ENCODE results near the gene CEP295NL. TPM values are rescaled to one million over a fixed set of nuclear protein-coding genes. Genes with fewer than 3 reads are reported as not detected.
"Not testable (repeated sequence)": the region's sequence is repeated elsewhere in the genome, so short reads cannot be mapped to it uniquely, and the experiment has no call there.

The CEP295NL gene
- total RNA-seq, 1 donor from 2014 or later: 7.3 TPM

GRCh38 chr17:78878871-78879527 is 24.0 kb downstream of the CEP295NL start:
- Mint-ChIP-seq H3K36me3 (ENCODE audit: unreplicated experiment) (peaks cover 6% of the 10 kb centered on the region), H3K4me1 (ENCODE audit: unreplicated experiment) (peaks cover 88% of the 10 kb centered on the region), H3K27me3 (ENCODE audit: unreplicated experiment) (no peaks in the 10 kb centered on the region), H3K27ac (ENCODE audit: unreplicated experiment) (peak overlapping the region; percentile 99), H3K4me3 (ENCODE audit: unreplicated experiment) (peak overlapping the region; percentile 32), H3K9me3 (ENCODE audit: unreplicated experiment) (no peaks in the 10 kb centered on the region)
- no peak for DNase-seq (ENCODE audit: extremely low spot score, unreplicated experiment)
- TF ChIP-seq, protein P1, sequence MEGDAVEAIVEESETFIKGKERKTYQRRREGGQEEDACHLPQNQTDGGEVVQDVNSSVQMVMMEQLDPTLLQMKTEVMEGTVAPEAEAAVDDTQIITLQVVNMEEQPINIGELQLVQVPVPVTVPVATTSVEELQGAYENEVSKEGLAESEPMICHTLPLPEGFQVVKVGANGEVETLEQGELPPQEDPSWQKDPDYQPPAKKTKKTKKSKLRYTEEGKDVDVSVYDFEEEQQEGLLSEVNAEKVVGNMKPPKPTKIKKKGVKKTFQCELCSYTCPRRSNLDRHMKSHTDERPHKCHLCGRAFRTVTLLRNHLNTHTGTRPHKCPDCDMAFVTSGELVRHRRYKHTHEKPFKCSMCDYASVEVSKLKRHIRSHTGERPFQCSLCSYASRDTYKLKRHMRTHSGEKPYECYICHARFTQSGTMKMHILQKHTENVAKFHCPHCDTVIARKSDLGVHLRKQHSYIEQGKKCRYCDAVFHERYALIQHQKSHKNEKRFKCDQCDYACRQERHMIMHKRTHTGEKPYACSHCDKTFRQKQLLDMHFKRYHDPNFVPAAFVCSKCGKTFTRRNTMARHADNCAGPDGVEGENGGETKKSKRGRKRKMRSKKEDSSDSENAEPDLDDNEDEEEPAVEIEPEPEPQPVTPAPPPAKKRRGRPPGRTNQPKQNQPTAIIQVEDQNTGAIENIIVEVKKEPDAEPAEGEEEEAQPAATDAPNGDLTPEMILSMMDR (IDR thresholded peaks at IDR 0.05): no peak

DNA sequence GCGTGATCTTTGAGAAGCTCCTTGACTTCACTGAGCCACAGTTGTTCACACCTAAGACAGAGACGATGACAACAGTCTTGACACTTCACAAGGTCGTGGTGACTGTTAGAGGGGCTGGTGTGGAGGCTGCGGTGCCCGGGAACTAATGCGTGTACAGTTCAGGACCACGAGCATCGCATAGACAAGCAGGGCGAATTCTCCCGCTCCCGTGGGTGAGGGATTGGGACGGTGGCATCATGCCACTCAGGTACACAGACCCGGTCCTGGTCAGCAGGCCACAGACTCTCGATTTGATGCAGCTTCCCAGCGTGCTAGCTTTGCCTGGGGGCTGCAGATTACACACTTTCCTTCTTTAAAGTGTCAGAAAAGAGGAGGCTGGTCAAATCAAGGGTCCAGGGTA is 24.7 kb downstream of the CEP295NL start:
- no peak for DNase-seq (ENCODE audit: extremely low spot score, unreplicated experiment)
- peaks cover 12% of the 10 kb centered on the region for H3K36me3 Mint-ChIP-seq (ENCODE audit: unreplicated experiment)
- peak overlapping the region; percentile 99 for H3K27ac Mint-ChIP-seq (ENCODE audit: unreplicated experiment)
- H3K27me3 Mint-ChIP-seq (ENCODE audit: unreplicated experiment): no peaks in the 10 kb centered on the region
- H3K4me3 Mint-ChIP-seq (ENCODE audit: unreplicated experiment): peak overlapping the region; percentile 10
- H3K4me1 Mint-ChIP-seq (ENCODE audit: unreplicated experiment): peaks cover 88% of the 10 kb centered on the region
- no peaks in the 10 kb centered on the region for H3K9me3 Mint-ChIP-seq (ENCODE audit: unreplicated experiment)
- TF ChIP-seq, protein P1 (IDR thresholded peaks at IDR 0.05): no peak

GRCh38 chr17:78876954-78877517 is 26.0 kb downstream of the CEP295NL start:
- H3K4me1 Mint-ChIP-seq (ENCODE audit: unreplicated experiment): peaks cover 76% of the 10 kb centered on the region
- DNase-seq (ENCODE audit: extremely low spot score, unreplicated experiment); H3K9me3 Mint-ChIP-seq (ENCODE audit: unreplicated experiment); H3K27me3 Mint-ChIP-seq (ENCODE audit: unreplicated experiment); H3K4me3 Mint-ChIP-seq (ENCODE audit: unreplicated experiment): not testable (repeated sequence)
- peaks cover 15% of the 10 kb centered on the region for H3K36me3 Mint-ChIP-seq (ENCODE audit: unreplicated experiment)
- peak overlapping the region; percentile 15 for H3K27ac Mint-ChIP-seq (ENCODE audit: unreplicated experiment)

DNA sequence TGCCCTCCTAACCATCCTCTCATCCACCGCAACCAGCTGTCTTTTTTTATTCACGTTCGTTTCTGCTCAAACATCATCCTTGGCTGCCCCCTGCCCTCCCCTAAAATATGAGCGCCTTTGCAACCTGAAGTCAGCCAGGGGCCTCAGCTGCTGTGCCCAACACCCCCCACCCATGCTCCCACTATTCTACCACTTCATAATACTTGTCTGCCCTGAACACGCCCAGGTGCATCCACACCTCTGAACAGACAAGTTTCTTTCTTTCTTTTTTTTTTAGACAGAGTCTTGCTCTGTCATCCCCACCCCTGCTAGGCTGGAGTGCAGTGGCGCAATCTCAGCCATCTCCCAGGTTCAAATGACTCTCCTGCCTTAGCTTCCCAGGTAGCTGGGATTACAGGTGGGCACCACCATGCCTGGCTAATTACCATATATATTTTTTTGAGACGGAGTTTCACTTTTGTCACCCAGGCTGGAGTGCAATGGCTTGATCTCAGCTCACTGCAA is 26.9 kb downstream of the CEP295NL start:
- TF ChIP-seq, protein P1 (IDR thresholded peaks at IDR 0.05): no peak
- H3K27ac Mint-ChIP-seq (ENCODE audit: unreplicated experiment): peak overlapping the region; percentile 68
- H3K27me3 Mint-ChIP-seq (ENCODE audit: unreplicated experiment): no peaks in the 10 kb centered on the region

DNA sequence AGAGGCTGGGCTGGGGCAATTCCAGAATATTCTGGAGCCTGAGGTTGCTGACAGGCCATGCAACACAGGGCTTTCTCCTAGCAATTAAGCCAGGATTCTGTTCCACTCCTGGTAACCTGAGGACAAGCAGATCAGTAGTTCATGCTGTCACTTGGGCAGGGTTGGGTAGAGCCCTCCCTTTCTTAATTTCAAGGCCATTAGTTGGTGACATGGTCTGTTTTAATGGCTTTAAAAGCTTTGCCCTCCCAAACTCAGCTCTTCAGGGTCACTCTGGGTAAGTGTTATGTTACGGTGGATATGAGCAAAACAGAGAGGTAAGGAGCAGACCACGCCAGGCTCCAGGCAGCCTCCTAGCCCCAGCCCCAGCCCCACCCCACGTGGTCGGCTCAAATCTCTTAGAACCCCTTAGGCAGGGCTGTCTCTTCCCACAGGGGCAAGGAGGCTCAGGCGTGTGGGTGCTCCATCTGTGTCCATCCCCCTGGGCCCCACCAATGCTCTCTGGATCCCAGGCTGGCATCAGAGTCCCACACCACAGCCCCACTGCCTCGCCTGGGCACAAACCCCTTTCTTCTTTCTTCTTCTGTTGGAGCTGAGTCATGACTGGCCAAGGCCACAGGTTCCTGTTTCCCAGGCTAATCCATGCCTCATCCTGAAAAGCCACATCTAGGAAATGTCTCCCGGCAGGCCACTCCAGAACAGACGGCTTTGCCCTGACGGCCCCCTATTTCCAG is 27.5 kb downstream of the CEP295NL start:
- TF ChIP-seq, protein P1 (IDR thresholded peaks at IDR 0.05): no peak
- no peaks in the 10 kb centered on the region for H3K27me3 Mint-ChIP-seq (ENCODE audit: unreplicated experiment)
- peaks cover 23% of the 10 kb centered on the region for H3K36me3 Mint-ChIP-seq (ENCODE audit: unreplicated experiment)
- H3K4me1 Mint-ChIP-seq (ENCODE audit: unreplicated experiment): peaks cover 63% of the 10 kb centered on the region
- no peaks in the 10 kb centered on the region for H3K9me3 Mint-ChIP-seq (ENCODE audit: unreplicated experiment)
- no peak overlapping the region for H3K4me3 Mint-ChIP-seq (ENCODE audit: unreplicated experiment)
- no peak for DNase-seq (ENCODE audit: extremely low spot score, unreplicated experiment)
- peak overlapping the region; percentile 68 for H3K27ac Mint-ChIP-seq (ENCODE audit: unreplicated experiment)

More for the DNA sequence above, 26.9 kb downstream of the CEP295NL start:
- peaks cover 69% of the 10 kb centered on the region for H3K4me1 Mint-ChIP-seq (ENCODE audit: unreplicated experiment)
- H3K4me3 Mint-ChIP-seq (ENCODE audit: unreplicated experiment): no peak overlapping the region
- H3K36me3 Mint-ChIP-seq (ENCODE audit: unreplicated experiment): peaks cover 18% of the 10 kb centered on the region
- H3K9me3 Mint-ChIP-seq (ENCODE audit: unreplicated experiment): no peaks in the 10 kb centered on the region
- DNase-seq (ENCODE audit: extremely low spot score, unreplicated experiment): no peak

Measured in osteocyte (in vitro differentiated cells).